Heart left ventricle (tissue), 16 donors: ENCODE results near the gene NPTX1. TPM values are rescaled to one million over a fixed set of nuclear protein-coding genes. Genes with fewer than 3 reads are reported as not detected.

Source experiments
- ATAC-seq, 4 donors: fragments of 200-7000 bp; cut with Tn5 transposase; one replicate each; pipeline ENCODE4 v1.9.1; 2020 to 2022; ENCODE audit warnings: moderate library complexity in 4 of 4, mild to moderate bottlenecking in 3 of 4, moderate number of reproducible peaks in 1 of 4
- DNase-seq, 5 donors: peaks; one replicate each; pipeline ENCODE4 v3.0.0-alpha.2; 2020
- H3K27ac ChIP-seq, 12 donors: fragments of 200-600 bp; sonication (generic) in 4 of 12; one replicate each; pipeline versions ENCODE4 v1.5.0 to v1.8.0; 2016 to 2022; ENCODE audit warnings: mild to moderate bottlenecking in 2 of 12
- H3K27me3 ChIP-seq, 9 donors: fragments of 200-600 bp; sonication (generic) in 2 of 9; one replicate each; pipeline versions ENCODE4 v1.5.1 to v1.8.0; 2016 to 2022; ENCODE audit warnings: mild to moderate bottlenecking in 3 of 9
- H3K36me3 ChIP-seq, 9 donors: fragments of 200-600 bp; sonication (generic) in 2 of 9; one replicate each; pipeline versions ENCODE4 v1.5.0 to v1.8.0; 2018 to 2022; ENCODE audit warnings: mild to moderate bottlenecking in 2 of 9
- H3K4me1 ChIP-seq, 12 donors: fragments of 200-600 bp; sonication (generic) in 4 of 12; one replicate each; pipeline versions ENCODE4 v1.5.0 to v1.8.0; 2016 to 2022; ENCODE audit warnings: mild to moderate bottlenecking in 3 of 12
- H3K4me3 ChIP-seq, 12 donors: fragments of 200-600 bp; sonication (generic) in 4 of 12; one replicate each; pipeline versions ENCODE4 v1.5.0 to v1.8.0; 2017 to 2022; ENCODE audit warnings: mild to moderate bottlenecking in 9 of 12, moderate library complexity in 4 of 12
- H3K9me3 ChIP-seq, 12 donors: fragments of 200-600 bp; sonication (generic) in 4 of 12; one replicate each; pipeline versions ENCODE4 v1.5.0 to v1.8.0; 2016 to 2022; ENCODE audit warnings: mild to moderate bottlenecking in 1 of 12
- POLR2A ChIP-seq, 2 donors: fragments of 450-650 bp; IDR thresholded peaks; one replicate each; pipeline ENCODE4 v1.6.1; 2017; ENCODE audit warnings: antibody characterized with exemption in 2 of 2, mild to moderate bottlenecking in 2 of 2, moderate library complexity in 2 of 2
- WGBS, 4 donors: extraction: QIAGEN DNeasy Blood & Tissue Kit in 2 of 4; methylation state at CpG; one replicate each; pipeline versions ENCODE4 v1.1.5 to v1.1.7; 2013 to 2018; 5-methylcytosine and 5-hydroxymethylcytosine counted together
- intact Hi-C, 10 donors: fragments of 100-400 bp; cut with DNase I; formaldehyde crosslinking; loops; one replicate each; pipeline versions ENCODE4 v1.11.1 to v1.14.2; 2022
- polyA plus RNA-seq, 2 donors: library from polyadenylated mRNA; stranded (reverse); fragments of 200-250 nt; gene quantifications; one replicate each; pipeline ENCODE4 v1.2.3, GENCODE V29; 2013
- total RNA-seq, 9 donors: library from RNA; depleted of rRNA in 2 of 9; stranded (reverse); fragments of >200 nt in 2 of 9; fragmentation: NEBNext Ultra II Directional in 3 of 9; extraction: Animal tissue kit (Norgen Biotek cat#: 25700) in 3 of 9; gene quantifications; one replicate each; pipeline versions ENCODE4 v1.1.0 to v1.2.4, GENCODE V29; 2016 to 2023
- TF ChIP-seq, protein P1 (sequence below), 12 donors: fragments of 200-600 bp; sonication (generic) in 4 of 12; IDR thresholded peaks; one replicate each; pipeline versions ENCODE4 v1.5.0 to v1.8.0; 2018 to 2022; ENCODE audit warnings: antibody characterized with exemption in 12 of 12, mild to moderate bottlenecking in 5 of 12
- donor health status: ischemic (EF 13 %, LVEDD 7.1; RV severe dilation, severe dysfunction).
- donor health status: healthy with polysubstance abuse.
- donor health status: DM: no; HTN: yes; CAD: no.
- donor health status: DM: no; HTN: no; CAD: no.
- donor health status: ischemic (EF 25% LVEDD 6.9; RV normal size, moderate dysfunction).
- donor health status: ischemic (EF 25% LVEDD 5.7; RV mildly dilated, moderate dysfunction).
- donor health status: healthy.
- donor health status: DM: yes; HTN: yes; CAD: no.
- donor health status: ischemic (EF 35%, LVEDD 5.7; RV mildly dilated, moderate dysfunction).
- donor health status: nonischemic (EF 11% LVEDD 7.7; RV severe dilation, severe dysfunction).
- donor health status: DM: yes; HTN: yes; CAD: no.
- donor health status: PGD.
- donor health status: ischemic (EF 29% LVEDD 5.4; RV normal size, mild dysfunction).
- donor health status: nonischemic (EF 23%, LVEDD 6.1; RV moderate dilation, normal function).

NPTX1 gene
- total and polyA plus RNA-seq, 11 donors, result 0.01 to 0.58 (median 0.09) TPM; not detected in 7

DNA sequence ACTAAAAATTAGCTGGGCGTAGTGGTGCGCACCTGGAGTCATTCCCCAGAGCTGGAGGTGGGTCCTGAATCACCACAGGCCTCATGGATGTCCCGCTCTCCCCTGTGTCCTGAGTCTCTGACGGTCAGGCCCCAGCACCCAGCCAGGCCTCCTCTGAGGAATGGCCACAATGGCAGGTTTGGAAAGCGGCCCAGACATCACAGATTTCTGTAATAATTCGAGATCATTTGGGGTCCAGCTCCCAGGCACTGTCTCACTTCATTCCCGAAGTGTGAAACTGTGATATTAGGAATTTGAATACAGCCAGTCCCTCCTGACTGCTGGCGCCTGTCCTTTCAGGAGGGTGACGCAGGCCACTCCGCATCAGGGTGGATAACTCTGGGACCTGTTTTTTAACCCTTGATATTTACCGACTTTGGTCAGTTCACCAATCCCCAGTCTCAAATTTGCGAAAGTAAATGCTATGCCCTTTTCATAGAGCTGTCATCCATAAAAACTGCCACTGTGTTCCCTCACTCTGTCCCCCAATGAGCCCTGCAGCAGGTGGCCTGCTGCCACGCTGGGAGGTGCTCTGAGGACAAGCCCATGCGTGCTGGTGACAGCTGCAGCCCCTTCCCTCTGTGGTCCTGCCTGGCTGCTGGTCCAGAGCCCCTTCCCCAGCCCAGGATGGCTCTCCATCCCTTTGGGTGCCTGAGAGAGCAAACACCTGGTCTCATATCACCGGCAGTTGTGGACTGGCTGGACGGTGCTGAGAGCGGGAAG, 39.9 kb upstream of the NPTX1 start:
- H3K4me1 ChIP-seq, result peaks cover 0 to 3% (median 0%) of the 10 kb centered on the region in 12 donors
- no peak overlapping the region for H3K27ac ChIP-seq
- no peak overlapping the region for H3K4me3 ChIP-seq
- TF ChIP-seq, protein P1, sequence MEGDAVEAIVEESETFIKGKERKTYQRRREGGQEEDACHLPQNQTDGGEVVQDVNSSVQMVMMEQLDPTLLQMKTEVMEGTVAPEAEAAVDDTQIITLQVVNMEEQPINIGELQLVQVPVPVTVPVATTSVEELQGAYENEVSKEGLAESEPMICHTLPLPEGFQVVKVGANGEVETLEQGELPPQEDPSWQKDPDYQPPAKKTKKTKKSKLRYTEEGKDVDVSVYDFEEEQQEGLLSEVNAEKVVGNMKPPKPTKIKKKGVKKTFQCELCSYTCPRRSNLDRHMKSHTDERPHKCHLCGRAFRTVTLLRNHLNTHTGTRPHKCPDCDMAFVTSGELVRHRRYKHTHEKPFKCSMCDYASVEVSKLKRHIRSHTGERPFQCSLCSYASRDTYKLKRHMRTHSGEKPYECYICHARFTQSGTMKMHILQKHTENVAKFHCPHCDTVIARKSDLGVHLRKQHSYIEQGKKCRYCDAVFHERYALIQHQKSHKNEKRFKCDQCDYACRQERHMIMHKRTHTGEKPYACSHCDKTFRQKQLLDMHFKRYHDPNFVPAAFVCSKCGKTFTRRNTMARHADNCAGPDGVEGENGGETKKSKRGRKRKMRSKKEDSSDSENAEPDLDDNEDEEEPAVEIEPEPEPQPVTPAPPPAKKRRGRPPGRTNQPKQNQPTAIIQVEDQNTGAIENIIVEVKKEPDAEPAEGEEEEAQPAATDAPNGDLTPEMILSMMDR (IDR thresholded peaks at IDR 0.05), result no peak
- TF ChIP-seq POLR2A (IDR thresholded peaks at IDR 0.05), result no peak
- no peaks in the 10 kb centered on the region for H3K9me3 ChIP-seq
- DNase-seq (no peak), ATAC-seq (no peak)
- no peaks in the 10 kb centered on the region for H3K36me3 ChIP-seq
- intact Hi-C loops, result no loop called here
- peaks cover 0 to 17% (median 7%) of the 10 kb centered on the region in 9 donors for H3K27me3 ChIP-seq
- WGBS, 4 donors, result 75 to 79% (median 76%) methylated on average over 17 of the region's 17 CpGs

DNA sequence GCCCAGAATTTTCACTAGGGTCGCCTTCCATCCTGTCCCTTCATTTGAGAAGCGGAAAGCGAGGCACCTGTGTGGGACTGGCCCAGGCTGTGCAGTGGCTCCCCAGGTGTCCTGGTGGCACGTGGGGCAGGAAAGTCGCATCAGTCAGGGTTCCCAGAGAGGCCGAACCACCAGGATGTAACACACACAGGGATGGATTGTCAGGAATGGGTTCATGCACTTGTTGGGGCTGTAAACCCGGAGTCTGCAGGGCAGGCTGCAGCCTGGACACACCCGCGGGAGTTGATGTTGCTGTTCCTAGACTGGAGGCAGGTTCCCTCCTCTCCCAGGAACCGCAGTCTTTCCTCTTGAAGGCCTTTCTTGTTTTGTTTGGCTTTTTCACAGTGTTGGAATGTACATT, 37.5 kb upstream of the NPTX1 start:
- ATAC-seq, result peak in 1 of 4 donors; percentile 57
- Histone ChIP-seq H3K4me3 (no peak overlapping the region), H3K4me1 (peaks cover 0 to 3% (median 0%) of the 10 kb centered on the region in 12 donors), H3K9me3 (no peaks in the 10 kb centered on the region), H3K36me3 (no peaks in the 10 kb centered on the region), H3K27ac (no peak overlapping the region), H3K27me3 (peaks cover 0 to 28% (median 7%) of the 10 kb centered on the region in 9 donors)
- DNase-seq, result no peak
- 45 to 60% (median 53%) methylated on average over 10 of the region's 10 CpGs for WGBS, 4 donors
- no peak for TF ChIP-seq POLR2A (IDR thresholded peaks at IDR 0.05)
- TF ChIP-seq, protein P1 (IDR thresholded peaks at IDR 0.05), result no peak
- intact Hi-C loops, result no loop called here

DNA sequence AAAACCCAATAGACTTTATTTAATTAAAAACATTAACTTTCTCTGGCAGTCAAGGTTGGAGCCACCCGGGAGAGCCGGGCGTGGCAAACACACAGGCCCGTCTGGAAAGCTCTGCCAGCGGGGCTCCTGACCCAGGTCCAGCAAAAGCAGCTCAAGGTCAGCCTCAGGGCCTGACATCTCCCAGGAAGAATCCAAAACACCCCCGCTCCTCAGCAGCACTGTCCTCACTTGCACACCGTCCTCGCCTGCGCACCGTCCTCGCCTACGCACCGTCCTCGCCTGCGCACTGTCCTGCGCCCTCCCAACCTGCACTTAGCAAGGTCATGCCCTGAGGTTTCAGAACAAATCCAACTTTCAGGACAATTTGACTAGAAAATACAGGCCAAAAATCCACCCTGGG, 36.8 kb upstream of the NPTX1 start:
- WGBS, 4 donors, result 90 to 93% (median 91%) methylated on average over 16 of the region's 16 CpGs
- no peak overlapping the region for H3K27ac ChIP-seq

DNA sequence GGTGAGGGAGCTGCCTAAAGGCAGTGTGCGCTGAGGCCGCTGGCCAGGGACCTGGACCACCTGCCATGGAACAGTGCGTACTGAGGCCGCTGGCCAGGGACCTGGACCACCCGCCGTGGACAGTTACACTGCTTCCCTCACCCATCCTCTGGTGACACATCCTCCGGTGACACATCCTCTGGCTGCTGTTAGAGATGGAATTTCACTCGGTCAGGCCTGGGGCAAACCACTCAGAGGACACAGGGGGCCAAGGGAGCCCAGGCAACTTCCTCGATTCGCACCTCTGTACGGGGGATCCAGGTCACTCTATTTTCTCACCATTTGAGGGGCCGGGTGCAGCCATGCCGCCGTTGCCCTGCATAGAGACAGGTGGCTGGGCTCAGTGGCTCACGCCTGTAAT, 35.8 kb upstream of the NPTX1 start:
- Histone ChIP-seq H3K4me1 (peaks cover 0 to 3% (median 0%) of the 10 kb centered on the region in 12 donors), H3K36me3 (no peaks in the 10 kb centered on the region), H3K27ac (no peak overlapping the region), H3K27me3 (peaks cover 0 to 35% (median 7%) of the 10 kb centered on the region in 9 donors), H3K4me3 (no peak overlapping the region), H3K9me3 (no peaks in the 10 kb centered on the region)
- DNase-seq (no peak), ATAC-seq (no peak)
- WGBS, 4 donors, result 73 to 85% (median 82%) methylated on average over 11 to 15 of the region's 15 CpGs
- intact Hi-C loops, result no loop called here
- TF ChIP-seq POLR2A (IDR thresholded peaks at IDR 0.05), result no peak
- TF ChIP-seq, protein P1 (IDR thresholded peaks at IDR 0.05), result no peak

More for the DNA sequence above, 36.8 kb upstream of the NPTX1 start:
- Histone ChIP-seq H3K9me3 (no peaks in the 10 kb centered on the region), H3K27me3 (peaks cover 0 to 28% (median 7%) of the 10 kb centered on the region in 9 donors), H3K36me3 (no peaks in the 10 kb centered on the region), H3K4me3 (no peak overlapping the region), H3K4me1 (peaks cover 0 to 3% (median 0%) of the 10 kb centered on the region in 12 donors)
- ATAC-seq (no peak), DNase-seq (no peak)
- TF ChIP-seq, protein P1 (IDR thresholded peaks at IDR 0.05), result no peak
- TF ChIP-seq POLR2A (IDR thresholded peaks at IDR 0.05), result no peak
- intact Hi-C loops, result no loop called here
